GM20000 (cell line): ENCODE results near the gene C16orf92.
A peak's percentile ranks its signal among the peaks of the same experiment; 100 is the strongest.

Source experiments
- DNase-seq: peaks from one replicate; pipeline ENCODE4 v3.0.0; 2012; ENCODE audit warnings: low spot score
- CTCF ChIP-seq: IDR thresholded peaks from 2 replicates; pipeline ENCODE4 v1.5.1; 2012; ENCODE audit warnings: mild to moderate bottlenecking, control low read depth; ENCODE audit errors: extremely low read depth, missing control alignments

C16orf92 gene

GRCh38 chr16:30063278-30063892, 40.4 kb downstream of the C16orf92 start:
- DNase-seq, result no peak

GRCh38 chr16:30063893-30064728, 41.1 kb downstream of the C16orf92 start:
- DNase-seq, result peak; percentile 84

More at GRCh38 chr16:30063278-30063892, 40.4 kb downstream of the C16orf92 start:
- TF ChIP-seq CTCF, result no peak

GRCh38 chr16:30064729-30065101, 41.7 kb downstream of the C16orf92 start:
- TF ChIP-seq CTCF, result no peak
- DNase-seq, result no peak

More at GRCh38 chr16:30063893-30064728, 41.1 kb downstream of the C16orf92 start:
- peak; percentile 36 for TF ChIP-seq CTCF

- peak; percentile 97 for DNase-seq
- TF ChIP-seq CTCF, result no peak
Measured at GRCh38 chr16:30065102-30065942, 42.3 kb downstream of the C16orf92 start, which contains the start of gene ALDOA. Gene ALDOA, plus strand, starts transcription at chr16:30065760. Its CDS starts 1,138 bp downstream, at chr16:30066898.

GRCh38 chr16:30065943-30066760, 43.2 kb downstream of the C16orf92 start:
- TF ChIP-seq CTCF, result no peak
- no peak for DNase-seq

- TF ChIP-seq CTCF, result no peak
- DNase-seq, result no peak
Measured at GRCh38 chr16:30066761-30067583, 44.0 kb downstream of the C16orf92 start.
